ENCODE data around the gene AIDA. TPM values are rescaled to one million over a fixed set of nuclear protein-coding genes. Genes with fewer than 3 reads are reported as not detected.

The AIDA gene
- polyA plus RNA-seq, 1 of the 3 experiments (the other 2 are of a cell fraction), result 20.8 TPM

DNA sequence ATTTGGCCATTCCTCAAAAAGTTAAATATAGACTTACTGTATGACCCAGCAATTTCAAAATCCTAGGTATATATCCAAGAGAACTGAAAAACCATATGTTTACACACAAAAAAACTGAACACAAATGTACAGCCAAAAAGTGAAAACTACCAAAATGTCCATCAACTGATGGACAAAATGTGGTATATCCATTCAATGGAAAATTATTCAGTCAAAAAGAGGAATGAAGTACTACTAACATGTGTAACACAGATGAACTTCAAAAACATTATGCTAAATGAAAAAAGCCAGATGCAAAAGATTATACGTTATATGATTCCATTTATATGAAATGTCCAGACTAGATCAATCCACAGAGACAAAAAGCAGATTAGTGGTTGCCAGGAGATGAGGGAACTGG lies 8.0 kb downstream of the AIDA start:
- Histone ChIP-seq H3K9ac (no peak overlapping the region), H3K27me3 (ENCODE audit: insufficient read depth) (no peaks in the 10 kb centered on the region), H3K9me3 (no peaks in the 10 kb centered on the region), H3K27ac (ENCODE audit: low read depth in 2 of 2, low read length in 1 of 2) (no peak overlapping the region), H3F3A (replicated peaks; ENCODE audit: insufficient read depth) (no peaks in the 10 kb centered on the region), H3K79me2 (ENCODE audit: insufficient read depth) (peaks cover 82% of the 10 kb centered on the region), H3K9me2 (no peaks in the 10 kb centered on the region), H3K4me1 (ENCODE audit: control insufficient read depth in 1 of 2, insufficient read depth in 2 of 2, low read depth in 1 of 2, low read length in 1 of 2) (no peaks in the 10 kb centered on the region; a peak in 2 of 4 replicates), H3K4me2 (no peak overlapping the region), H3K4me3 (ENCODE audit: low read depth in 2 of 2, low read length in 1 of 2) (no peak overlapping the region), H2AFZ (ENCODE audit: low read depth) (no peak overlapping the region), H4K20me1 (ENCODE audit: insufficient read depth) (no peaks in the 10 kb centered on the region; the same call in 1 of the 2 replicates), H3K36me3 (replicated peaks in 1 of 2; ENCODE audit: control insufficient read depth in 1 of 2, insufficient read depth in 2 of 2, low read length in 1 of 2) (peaks cover 20 to 42% of the 10 kb centered on the region in 2 experiments)
- ChIA-PET POLR2A (no interaction called here), CTCF (no interaction called here)
- DNase-seq, result no peak
- 83% methylated on average over 1 of the region's 1 CpG for WGBS (ENCODE audit: low lambda C conversion rate)
- TF ChIP-seq MEF2A (IDR thresholded peaks at IDR 0.05; ENCODE audit: borderline replicate concordance, low read depth), result no peak

- 0 out of 4 replicates have a peak, but pooled peaks cover 0 to 7% of the 10 kb centered on the region in 2 experiments for H3K4me1 ChIP-seq (ENCODE audit: control insufficient read depth in 1 of 2, insufficient read depth in 2 of 2, low read depth in 1 of 2, low read length in 1 of 2)
- POLR2A ChIA-PET, result no interaction called here
These were observed 10.1 kb downstream of the AIDA start for GRCh38 chr1:222702210-222702609.

More at GRCh38 chr1:222702210-222702609, 10.1 kb downstream of the AIDA start:
- Histone ChIP-seq H3K36me3 (replicated peaks in 1 of 2; ENCODE audit: control insufficient read depth in 1 of 2, insufficient read depth in 2 of 2, low read length in 1 of 2) (peaks cover 20 to 55% of the 10 kb centered on the region in 2 experiments), H4K20me1 (ENCODE audit: insufficient read depth) (no peaks in the 10 kb centered on the region; the same call in 1 of the 2 replicates), H3K27ac (ENCODE audit: low read depth in 2 of 2, low read length in 1 of 2) (no peak overlapping the region), H3K9me2 (no peaks in the 10 kb centered on the region), H3K9me3 (no peaks in the 10 kb centered on the region), H2AFZ (ENCODE audit: low read depth) (no peak overlapping the region), H3K9ac (no peak overlapping the region), H3K79me2 (ENCODE audit: insufficient read depth) (peaks cover 69% of the 10 kb centered on the region), H3K4me2 (no peak overlapping the region), H3K4me3 (ENCODE audit: low read depth in 2 of 2, low read length in 1 of 2) (no peak overlapping the region), H3F3A (replicated peaks; ENCODE audit: insufficient read depth) (peaks cover 4% of the 10 kb centered on the region), H3K27me3 (ENCODE audit: insufficient read depth) (no peaks in the 10 kb centered on the region)
- WGBS (ENCODE audit: low lambda C conversion rate), result over 99% methylated on average over 4 of the region's 4 CpGs
- CTCF ChIA-PET, result no interaction called here
- no peak for DNase-seq
- TF ChIP-seq RXRA (IDR thresholded peaks at IDR 0.05; ENCODE audit: borderline replicate concordance, low read depth), result no peak
- TF ChIP-seq ZBTB33 (IDR thresholded peaks at IDR 0.05; ENCODE audit: borderline replicate concordance, low read depth), result no peak
- TF ChIP-seq REST (IDR thresholded peaks at IDR 0.05; ENCODE audit: low read depth, low read length), result no peak
- no peak for TF ChIP-seq PBX3 (IDR thresholded peaks at IDR 0.05)
- TF ChIP-seq RCOR1 (IDR thresholded peaks at IDR 0.05; ENCODE audit: low read length), result no peak
- no peak for TF ChIP-seq GATA2 (CRISPR knock-in tag; IDR thresholded peaks at IDR 0.05)
- TF ChIP-seq POLR2AphosphoS5 (IDR thresholded peaks at IDR 0.05; ENCODE audit: low read depth, low read length), result no peak
- no peak for TF ChIP-seq NFIC (IDR thresholded peaks at IDR 0.05; ENCODE audit: borderline replicate concordance)
- no peak for TF ChIP-seq SIN3A (IDR thresholded peaks at IDR 0.05; ENCODE audit: borderline replicate concordance, low read depth, low read length)
